Measurements from ENCODE around the gene CELF4. TPM values are rescaled to one million over a fixed set of nuclear protein-coding genes. Genes with fewer than 3 reads are reported as not detected.

Gene CELF4
- total RNA-seq, 1 donor from 2014 or later: not detected

DNA sequence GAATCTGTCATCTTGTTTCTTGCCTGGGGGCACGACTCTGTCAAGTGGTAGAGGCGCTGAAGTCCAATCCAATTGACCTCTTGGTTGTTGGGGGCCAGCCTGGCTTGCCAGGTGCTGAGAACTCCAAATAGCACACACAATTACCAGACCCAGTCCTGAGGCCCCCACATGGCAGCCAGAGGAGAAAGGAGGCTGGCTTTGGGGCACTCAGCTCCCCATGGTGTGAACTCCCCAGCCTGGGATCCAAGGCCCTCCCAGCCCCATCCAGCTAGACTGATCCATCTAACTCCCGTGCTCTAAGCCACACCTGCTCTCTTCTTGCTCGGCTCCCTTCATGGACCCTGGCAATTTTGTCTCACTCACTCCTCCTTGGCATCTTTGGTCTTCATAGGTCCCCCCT, 170.0 kb downstream of the CELF4 start:
- intact Hi-C loops (cut with micrococcal nuclease): no loop called here

DNA sequence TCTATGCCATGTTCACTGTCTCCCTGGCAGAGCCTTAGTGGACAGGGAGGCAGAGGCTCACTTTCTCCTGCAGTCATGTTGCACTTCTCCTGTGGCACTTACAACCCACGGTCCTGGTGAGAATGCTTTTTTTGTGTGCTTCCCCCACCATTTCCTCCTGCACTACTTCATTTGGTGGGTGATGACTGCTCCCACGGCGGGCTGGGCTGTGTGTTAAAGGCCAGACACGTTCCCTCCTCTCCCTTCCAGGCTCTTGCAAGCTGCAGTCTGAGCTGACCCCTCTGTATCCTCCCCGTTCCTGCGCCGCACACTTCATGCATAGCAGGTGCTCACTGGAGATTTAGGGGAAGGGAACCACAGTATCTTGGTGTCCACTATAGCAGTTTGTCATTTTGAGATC, 170.5 kb downstream of the CELF4 start:
- intact Hi-C loops (cut with micrococcal nuclease): no loop called here

DNA sequence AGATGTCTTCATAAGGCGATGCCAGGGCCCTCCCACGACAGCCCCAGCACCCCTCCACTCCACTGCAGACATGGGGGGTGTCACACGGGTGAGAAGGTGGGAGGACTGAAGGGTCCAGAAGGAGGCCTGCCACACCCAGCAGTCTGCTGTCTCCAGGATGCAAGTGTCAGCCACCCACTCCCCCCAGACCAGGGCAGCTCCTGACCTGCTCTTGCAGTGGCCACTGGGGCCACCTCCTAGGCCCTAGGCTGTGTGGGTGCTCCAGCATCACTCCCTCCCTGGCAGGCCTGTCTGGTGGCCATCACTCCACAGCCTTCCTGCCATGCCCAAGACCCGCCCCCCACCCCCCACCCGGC, 171.0 kb downstream of the CELF4 start:
- intact Hi-C loops (cut with micrococcal nuclease): no loop called here

DNA sequence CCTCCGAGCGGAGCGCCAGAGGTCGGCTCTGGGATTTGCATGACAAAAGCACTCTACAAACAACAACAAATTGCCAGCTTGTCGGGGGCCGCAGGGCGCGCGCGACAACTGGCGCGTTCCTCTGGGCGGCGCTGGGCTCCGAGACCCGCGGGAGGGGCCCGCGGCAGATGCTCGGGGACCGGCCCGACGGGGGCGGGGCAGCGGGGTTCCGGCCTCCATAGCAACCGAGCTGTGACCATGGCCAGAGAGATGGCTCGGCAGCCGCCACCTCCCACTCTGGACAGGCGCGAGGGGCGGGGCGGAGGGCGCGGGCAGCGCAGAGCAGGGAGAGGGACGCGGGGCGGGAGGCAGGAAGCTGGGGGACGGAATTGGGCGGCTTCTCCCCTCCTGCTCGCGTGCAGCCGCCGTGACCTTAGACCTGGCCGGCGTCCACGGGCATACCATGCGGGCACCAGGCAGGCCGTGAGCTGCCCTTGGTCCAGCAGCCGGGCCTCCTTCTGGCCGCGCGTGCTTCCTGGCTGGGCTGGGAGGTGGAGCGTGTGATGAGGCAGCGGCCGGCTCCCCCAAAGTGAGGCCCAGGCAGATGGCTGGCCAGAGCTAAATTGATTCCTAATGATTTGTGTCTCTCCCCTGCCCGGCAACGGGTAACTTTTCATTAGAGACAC, 171.5 kb downstream of the CELF4 start:
- intact Hi-C loops (cut with micrococcal nuclease): no loop called here

DNA sequence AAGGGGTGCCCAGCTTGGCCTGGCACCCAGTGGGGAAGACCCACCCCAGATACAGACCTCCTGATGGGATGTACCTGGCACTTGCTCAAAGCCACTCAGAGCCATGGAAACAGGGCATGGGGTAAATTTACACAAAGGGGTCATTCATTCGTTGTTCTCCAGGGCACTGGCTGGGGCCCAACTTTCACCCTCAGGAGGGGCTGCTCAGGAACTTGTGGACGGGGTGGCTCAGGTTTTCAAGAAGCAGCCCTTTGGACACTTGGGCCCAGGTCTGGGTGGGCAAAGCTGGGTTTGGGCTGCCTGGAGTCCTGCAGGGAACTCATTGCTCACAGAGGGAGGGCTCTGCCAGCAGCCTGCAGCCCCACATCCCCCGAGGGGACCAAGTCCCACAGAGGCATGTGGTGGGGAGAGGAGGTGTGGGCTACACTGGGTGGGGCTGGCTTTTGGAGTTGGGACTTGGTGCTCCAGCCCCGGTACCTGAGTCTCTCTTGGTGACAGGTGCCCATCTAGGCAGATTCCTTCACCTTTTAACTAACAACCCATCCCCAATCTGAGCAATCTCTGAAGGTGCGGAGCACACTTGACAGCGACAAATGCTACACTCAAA, 172.3 kb downstream of the CELF4 start:
- intact Hi-C loops (cut with micrococcal nuclease): no loop called here

DNA sequence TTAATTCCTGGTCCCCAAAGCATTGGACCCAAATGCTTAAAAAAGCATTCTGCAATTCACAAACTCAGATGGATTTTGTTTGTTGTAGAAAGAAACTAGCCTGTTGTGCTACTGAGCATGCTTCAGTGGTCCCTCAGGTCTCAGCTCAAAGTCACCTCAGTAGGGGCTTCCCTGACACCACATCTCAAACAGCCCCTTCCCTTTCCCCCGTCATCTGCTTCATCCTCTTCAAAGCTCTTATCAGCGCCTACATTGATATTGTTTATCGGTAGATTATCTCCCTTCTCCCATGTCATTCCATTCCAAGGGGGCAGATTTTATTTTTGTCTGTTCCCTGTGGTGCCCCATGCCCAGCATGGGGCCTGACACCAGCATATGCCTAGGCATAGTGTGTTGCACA, 172.9 kb downstream of the CELF4 start:
- intact Hi-C loops (cut with micrococcal nuclease): no loop called here

DNA sequence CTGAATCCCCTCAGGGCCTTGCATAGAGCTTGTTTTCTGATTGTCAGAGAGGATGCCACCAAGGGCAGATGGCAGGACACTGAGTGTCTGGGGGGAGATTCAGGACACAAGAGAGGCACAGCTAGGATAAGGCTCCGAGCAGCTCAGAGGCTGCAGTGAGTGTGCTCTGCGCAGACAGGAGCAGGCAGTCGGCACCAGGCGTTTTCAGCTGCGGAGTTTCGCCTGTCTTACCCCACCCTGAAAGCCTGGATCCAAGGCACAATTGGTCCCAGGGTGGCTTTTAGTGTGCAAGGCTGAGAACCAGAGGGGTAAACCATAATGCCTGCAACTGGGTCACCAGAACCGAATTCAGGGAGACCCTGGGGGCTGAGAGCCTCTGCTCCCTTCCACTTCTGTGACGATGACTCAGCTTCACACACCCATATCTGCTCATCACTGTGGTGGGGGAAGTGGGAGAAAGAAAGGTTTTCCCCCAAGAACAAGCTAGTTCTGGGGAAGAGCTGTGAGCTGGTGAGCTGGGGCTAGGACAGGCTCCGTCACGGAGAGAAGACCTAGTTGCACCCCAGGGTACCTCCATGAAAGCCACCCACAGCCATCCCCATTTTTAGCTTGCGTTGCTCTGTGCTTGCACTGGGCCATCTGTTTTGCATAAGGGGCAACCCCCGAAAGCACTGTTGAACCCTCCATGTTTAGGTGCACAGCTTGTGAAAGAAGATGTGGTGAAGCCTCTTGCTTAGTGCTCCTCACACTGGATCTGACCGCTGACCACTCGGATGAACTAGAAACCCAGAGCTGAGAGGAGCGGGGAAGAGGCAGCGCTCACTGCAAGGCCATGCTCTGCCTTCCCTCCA, 173.7 kb downstream of the CELF4 start:
- intact Hi-C loops (cut with micrococcal nuclease): no loop called here

DNA sequence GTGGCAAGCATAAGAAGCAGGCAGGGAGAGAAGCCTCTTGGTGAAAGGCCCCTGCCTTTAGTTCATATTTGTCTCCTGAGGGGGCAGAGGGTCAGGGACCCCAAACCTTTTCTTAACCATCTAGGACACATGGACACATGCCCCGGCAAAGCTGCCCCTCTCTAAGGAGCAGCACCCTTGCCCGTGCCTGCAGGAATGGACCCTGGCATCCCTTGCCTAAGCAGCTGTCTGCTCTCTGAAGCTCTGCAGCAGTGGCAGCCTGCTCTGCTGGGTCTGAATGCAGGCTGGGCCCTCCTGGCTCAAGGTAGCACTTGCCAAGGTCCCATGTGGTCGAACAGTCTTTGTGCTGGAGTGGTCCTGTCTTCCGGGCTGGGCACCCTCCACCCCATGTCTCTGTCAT, 174.4 kb downstream of the CELF4 start:
- intact Hi-C loops (cut with micrococcal nuclease): no loop called here

DNA sequence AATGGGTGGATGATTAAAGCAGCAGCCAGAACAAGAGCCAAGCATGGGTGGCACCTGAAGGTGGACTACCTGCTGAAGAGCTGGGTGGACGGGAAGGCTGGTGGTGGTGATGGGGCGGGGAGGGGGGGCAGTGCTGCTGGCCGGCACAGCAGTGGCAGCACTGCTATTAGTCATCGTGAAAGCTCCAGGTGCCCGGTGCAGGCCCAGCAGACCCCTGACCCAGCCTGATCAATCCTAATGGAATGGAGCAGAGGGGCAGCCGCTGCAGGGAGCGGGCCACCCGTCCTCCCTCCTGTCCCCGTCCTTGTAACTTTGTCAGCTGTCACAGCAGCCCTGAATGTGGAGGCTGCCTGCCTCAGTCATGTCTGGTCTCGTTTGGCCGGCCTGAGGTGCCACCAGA, 174.9 kb downstream of the CELF4 start:
- intact Hi-C loops (cut with micrococcal nuclease): no loop called here

DNA sequence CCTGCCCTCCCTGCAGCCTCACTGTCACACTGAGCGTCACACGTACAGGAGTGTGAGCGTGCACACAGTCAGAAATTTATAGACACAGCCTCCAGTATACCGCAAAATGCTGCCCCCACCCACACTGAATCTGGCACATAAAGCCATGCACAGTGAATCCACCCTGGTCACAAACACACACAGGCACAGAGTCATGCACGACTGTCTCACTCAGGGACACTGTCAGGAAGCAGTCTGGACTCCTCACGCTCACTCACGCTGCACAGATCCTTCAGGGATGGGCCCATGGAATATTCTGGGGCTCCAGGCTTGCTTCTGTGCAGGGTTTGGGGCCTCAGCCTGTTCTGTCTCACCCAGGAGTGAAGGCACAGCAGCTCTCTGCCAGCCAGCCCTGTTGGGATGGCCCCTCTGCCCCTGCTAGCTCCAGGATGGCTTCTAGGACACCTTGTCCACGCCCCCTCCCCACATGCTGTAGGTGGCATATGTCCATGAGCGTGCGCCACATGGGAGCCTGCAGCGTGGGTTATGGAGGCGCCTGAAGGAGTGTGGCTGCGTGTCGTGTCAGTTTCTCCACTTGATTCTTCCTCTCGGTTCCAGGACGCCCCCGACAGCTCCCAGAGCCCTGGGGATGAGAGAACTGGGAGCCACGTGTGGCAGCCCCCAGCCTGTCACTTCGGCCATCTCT, 175.8 kb downstream of the CELF4 start:
- intact Hi-C loops (cut with micrococcal nuclease): no loop called here

DNA sequence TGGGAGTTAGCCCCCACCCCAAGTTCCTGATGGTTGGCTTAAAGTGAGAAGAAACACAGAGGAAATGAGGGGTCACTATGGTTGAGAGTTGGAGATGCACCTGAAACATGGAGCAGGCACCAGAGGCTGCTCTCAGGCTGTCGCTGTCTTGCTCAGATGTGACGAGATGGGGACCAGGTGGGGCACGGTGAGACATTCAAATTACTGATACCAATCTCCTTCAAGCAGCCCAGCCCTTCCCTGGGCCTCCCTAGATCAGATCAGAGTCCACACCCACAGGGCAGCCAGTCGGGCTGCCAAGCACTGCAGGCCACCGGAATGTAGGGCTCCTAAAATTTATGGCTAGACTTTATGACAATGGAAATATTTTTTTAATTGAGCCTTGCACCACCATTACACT, 176.6 kb downstream of the CELF4 start:
- intact Hi-C loops (cut with micrococcal nuclease): no loop called here

DNA sequence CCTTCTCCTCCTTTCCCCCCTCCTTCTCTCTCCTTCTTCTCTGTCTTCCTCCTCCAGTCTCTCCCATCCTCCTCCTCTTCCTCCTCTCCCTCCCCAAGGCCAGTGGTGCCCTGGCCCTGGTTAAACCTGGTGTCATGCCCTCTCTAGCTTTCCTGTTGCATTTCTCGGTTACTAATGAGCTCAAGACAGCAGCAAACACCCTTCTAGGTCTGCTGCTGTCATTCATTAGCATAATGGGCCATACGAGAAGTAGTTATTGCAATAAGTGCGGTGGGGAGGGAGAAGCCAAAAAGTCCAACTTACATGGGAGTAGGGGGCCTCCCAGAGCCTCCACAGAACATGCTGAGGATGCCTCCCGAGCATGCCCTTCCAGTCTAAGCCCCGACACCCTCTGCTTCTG, 177.2 kb downstream of the CELF4 start:
- intact Hi-C loops (cut with micrococcal nuclease): no loop called here

DNA sequence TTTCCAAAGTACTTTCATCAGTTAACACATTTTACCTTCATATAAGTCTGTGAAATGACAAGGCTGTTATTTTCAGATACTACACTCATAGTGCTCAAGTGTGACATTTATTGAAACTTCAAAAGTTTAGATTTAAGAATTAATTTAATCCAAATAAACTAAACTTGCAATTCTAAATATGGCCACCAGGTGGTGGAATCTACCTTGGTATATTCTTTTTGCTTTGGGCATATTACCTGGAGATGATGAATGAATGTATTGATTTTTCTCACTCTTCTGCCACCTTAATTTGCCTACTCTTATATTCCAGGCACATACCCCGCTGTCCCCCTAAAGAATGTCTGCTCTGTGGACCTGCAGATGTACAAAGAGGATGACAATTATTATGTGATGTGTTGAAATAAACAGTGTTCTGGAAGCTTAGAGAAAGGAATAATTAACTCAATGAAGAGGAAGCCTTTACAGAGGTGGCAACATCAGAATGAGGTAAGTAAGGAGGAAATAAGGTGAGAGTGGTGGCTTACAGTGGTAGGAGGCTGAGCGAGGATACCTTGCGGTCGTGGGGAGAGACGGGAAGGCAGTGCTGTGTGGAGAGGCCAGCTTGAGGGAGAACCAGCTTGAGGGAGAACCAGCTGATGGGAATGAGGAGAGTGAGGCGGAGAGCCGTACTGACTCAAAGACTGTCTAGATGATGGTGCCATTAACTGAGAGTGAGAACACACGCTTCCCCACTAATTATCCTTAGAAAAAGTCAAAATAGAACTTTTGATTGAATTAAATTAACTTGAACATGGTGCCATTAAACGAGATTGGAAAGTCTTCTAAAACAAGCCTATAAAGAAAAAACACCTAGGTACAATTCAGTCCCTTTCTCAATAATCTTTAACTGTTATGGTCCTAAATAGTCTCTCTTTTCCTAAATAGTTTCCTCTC, 179.5 kb downstream of the CELF4 start:
- intact Hi-C loops (cut with micrococcal nuclease): loop anchor here (1.0 to 2.0 kb wide), 3 partner anchors 90 to 153 kb away; no protein-coding TSS in a partner anchor

DNA sequence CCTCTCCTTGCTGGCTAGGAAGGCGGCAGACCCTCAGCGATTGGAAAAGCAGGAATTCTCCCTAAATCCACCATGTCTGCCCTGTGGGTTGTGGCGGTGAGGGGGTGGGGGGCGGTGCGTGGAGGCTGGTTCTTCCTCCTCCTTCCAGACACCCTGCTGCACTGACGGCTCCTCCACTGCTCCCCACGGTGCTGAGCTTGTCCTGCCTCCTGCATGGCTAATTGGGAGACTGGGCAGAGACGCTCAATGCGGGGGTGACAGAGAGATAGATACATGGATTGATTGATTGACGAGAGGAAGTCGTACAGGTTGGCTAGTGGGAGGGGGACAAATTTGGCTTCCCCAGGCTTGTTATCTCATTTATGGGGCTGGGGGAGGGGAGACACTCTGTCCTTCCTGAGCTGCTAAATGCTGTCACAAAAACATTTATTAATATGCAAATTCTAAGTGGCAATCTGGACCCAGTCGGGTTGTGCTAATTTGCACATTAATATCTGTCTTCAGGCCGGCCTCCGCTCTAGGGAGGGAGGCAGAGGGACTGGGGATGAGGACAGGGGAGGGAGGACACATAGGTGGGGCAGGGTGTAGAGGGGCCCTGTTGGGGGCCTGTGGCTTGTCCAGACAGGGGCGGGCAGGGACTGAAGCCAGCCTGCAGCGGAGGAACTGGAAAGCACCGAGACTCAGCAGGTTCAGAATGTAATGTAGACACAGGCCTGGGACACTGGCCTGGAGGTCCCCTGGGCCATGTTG, 181.6 kb downstream of the CELF4 start:
- intact Hi-C loops (cut with micrococcal nuclease): no loop called here

DNA sequence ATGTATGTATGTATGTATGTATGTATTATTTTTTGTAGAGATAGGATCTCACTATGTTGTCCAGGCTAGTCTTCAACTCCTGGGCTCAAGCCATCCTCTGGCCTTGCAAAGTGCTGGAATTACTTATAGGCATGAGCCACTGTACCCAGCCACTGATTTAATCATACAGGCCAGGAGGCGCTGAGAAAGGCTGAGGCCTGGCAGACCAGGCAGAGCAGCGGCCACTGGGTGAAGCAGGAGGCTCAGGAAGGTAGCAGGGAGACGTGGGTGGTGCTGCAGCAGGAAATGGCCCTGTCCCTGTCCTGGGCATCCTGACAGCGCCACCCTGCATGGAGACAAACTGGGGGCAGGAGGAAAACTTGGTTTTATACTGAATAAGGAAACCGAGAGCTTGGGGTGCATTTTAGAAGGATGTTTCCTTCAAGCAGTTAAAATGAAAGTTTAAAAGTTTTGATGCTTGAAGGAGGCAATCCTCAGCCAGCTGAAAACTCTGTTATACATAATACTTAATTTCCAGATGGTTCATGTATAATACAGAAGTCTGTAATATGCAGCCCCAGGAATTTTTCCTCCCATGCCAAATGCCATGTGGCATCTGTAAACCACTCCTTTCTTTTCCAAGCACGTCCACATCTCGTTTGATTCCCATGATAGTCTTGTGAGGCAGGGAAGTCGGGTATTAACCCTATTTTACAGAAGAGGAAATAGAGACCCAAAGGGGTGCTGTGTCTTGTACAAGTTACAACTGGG, 182.4 kb downstream of the CELF4 start:
- intact Hi-C loops (cut with micrococcal nuclease): no loop called here

DNA sequence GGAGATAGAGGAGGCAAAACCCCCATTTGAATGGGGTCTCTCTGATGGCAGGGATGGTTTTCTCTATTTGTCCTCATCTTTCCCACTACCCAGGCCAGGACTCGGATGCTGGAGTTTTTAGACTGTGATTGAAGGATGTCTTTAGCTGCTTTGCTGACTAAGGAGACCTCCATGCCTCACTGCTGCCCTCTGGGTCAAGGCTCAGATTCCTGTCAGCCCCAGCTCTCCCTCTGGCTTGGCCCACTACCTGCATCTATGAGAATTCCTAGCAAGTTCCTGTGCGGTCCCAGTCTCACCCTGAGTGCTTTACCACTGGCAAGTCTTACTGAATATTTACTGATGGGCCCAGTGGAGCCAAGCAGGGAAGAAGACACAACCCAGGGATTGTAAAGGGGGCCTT, 184.0 kb downstream of the CELF4 start:
- intact Hi-C loops (cut with micrococcal nuclease): no loop called here

DNA sequence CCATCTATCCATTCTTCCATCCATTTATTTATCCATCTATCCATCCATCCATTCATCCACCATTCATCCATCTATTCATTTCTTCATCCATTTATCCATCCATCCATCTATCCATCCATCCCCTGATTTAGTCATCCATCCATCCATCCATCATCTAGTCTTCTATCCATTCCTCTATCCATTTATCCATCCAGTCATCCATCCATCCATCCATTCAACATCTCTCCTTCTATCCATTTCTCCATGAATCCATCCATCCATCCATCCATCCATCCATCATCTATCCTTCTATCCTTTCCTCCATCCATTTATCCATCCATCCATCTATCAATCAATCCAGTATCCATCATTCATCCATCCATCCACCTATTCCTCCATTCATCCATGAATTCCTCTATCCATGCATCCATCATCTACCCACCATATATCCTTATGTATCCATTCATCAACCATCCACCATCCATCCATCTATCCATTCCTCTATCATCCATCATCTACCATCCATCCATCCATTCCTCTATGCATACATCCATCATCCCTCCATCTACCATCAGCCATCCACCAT, 185.0 kb downstream of the CELF4 start:
- intact Hi-C loops (cut with micrococcal nuclease): no loop called here

DNA sequence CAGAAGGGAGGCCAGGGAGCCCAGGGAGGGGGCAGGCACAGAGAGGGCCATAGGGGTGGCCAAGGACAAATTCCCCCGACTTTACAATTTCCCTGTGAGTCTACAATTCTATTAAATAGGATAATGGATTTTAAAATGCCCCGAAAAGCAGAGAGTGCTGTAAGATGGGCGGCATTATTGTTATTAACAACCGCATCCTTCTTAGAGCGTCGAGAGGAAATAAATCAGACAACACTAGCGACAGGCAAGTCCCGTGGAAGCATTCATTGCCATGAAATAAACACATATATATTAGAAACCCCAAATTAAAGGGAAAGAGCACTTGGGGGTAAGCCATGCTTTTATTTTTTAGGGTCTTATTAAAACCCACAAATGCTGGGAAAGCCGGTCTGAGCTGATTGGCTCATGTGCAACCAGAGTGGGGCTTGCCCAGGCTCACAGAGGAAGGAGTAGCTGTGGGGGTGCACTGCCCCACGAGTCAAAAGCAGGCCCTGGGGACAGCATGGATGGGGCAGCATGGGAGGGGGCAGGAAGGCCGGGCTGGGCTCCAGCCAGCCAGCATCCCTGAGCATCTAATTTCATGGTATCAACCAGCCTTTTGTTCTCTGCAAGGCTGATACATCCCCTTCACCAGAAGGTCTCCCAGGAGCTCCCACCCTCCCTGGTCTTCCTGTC, 187.1 kb downstream of the CELF4 start:
- intact Hi-C loops (cut with micrococcal nuclease): no loop called here

DNA sequence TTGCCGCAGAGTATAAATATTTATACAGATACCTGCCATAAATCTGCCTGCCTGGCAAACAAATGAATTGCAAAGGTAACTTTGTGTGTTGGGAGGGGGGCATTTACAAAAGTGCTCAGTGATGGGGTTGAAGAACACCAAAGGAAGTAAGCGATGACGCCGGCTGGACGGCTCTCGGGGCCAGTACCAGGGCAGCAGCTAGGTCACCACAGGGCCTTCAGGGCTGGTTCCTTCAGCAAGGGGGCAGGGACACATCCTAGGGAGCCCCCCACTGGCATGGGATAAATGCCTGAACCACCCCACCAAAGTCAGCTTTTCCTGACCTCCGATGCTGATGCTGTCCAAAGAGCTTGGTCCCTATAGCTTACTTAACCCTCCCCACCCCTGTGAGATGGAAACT, 190.4 kb downstream of the CELF4 start:
- intact Hi-C loops (cut with micrococcal nuclease): no loop called here
